ENCODE measurements around the gene RPRD1B. TPM values are rescaled to one million over a fixed set of nuclear protein-coding genes. Genes with fewer than 3 reads are reported as not detected.

RPRD1B gene
- total and polyA plus RNA-seq, 2 experiments from 2014 or later: 7.3 to 24.3 TPM

DNA sequence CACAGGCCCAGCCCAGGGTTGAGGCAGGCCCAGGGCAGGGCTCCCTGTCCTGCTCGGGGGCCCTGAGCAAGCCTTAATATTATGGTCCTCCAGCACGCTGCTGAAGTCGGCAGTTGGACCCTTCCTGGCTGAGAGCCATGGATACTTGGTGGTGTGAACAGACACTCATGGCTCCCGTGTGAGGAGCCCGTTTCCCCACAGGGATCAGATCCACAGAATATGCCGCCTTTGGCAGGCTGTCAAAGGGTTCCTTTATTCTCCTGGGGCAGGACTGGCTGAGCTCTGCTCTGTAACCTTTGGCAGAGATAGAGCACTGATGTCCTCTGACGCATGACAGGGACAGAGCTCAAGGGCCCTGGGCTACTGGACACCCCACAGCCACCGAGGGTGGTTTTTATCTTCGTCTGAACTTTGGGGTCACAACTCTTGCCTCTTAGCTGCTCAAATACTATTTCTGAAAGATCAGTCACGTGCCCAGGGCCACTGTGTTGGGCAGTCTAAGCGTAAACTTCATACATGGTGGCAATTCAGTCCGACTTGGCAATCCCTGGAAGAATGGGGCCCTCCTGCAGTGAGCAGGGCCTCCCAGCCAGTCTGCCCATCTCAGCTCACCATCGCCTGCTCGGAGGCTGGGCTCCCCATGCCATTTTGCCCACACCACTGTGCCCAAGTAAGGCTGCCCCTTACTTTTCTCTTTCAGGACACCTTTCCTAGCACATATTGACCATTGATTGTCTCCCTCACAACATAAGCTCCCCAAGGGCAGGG lies 49.3 kb upstream of the RPRD1B start:
- H3K9me2 ChIP-seq (ENCODE audit: insufficient read depth): no peaks in the 10 kb centered on the region
- H3K4me3 ChIP-seq: no peak overlapping the region
- peaks cover 9% of the 10 kb centered on the region; the same call in 1 of the 2 replicates for H3K36me3 ChIP-seq (ENCODE audit: insufficient read depth)
- no peaks in the 10 kb centered on the region for H4K20me1 ChIP-seq (replicated peaks; ENCODE audit: insufficient read depth)
- no peaks in the 10 kb centered on the region for H3K79me2 ChIP-seq (replicated peaks; ENCODE audit: insufficient read depth)
- H2AFZ ChIP-seq: no peak overlapping the region
- TF ChIP-seq POLR2AphosphoS5 (IDR thresholded peaks at IDR 0.05; ENCODE audit: low read depth): no peak
- TF ChIP-seq, protein P1, sequence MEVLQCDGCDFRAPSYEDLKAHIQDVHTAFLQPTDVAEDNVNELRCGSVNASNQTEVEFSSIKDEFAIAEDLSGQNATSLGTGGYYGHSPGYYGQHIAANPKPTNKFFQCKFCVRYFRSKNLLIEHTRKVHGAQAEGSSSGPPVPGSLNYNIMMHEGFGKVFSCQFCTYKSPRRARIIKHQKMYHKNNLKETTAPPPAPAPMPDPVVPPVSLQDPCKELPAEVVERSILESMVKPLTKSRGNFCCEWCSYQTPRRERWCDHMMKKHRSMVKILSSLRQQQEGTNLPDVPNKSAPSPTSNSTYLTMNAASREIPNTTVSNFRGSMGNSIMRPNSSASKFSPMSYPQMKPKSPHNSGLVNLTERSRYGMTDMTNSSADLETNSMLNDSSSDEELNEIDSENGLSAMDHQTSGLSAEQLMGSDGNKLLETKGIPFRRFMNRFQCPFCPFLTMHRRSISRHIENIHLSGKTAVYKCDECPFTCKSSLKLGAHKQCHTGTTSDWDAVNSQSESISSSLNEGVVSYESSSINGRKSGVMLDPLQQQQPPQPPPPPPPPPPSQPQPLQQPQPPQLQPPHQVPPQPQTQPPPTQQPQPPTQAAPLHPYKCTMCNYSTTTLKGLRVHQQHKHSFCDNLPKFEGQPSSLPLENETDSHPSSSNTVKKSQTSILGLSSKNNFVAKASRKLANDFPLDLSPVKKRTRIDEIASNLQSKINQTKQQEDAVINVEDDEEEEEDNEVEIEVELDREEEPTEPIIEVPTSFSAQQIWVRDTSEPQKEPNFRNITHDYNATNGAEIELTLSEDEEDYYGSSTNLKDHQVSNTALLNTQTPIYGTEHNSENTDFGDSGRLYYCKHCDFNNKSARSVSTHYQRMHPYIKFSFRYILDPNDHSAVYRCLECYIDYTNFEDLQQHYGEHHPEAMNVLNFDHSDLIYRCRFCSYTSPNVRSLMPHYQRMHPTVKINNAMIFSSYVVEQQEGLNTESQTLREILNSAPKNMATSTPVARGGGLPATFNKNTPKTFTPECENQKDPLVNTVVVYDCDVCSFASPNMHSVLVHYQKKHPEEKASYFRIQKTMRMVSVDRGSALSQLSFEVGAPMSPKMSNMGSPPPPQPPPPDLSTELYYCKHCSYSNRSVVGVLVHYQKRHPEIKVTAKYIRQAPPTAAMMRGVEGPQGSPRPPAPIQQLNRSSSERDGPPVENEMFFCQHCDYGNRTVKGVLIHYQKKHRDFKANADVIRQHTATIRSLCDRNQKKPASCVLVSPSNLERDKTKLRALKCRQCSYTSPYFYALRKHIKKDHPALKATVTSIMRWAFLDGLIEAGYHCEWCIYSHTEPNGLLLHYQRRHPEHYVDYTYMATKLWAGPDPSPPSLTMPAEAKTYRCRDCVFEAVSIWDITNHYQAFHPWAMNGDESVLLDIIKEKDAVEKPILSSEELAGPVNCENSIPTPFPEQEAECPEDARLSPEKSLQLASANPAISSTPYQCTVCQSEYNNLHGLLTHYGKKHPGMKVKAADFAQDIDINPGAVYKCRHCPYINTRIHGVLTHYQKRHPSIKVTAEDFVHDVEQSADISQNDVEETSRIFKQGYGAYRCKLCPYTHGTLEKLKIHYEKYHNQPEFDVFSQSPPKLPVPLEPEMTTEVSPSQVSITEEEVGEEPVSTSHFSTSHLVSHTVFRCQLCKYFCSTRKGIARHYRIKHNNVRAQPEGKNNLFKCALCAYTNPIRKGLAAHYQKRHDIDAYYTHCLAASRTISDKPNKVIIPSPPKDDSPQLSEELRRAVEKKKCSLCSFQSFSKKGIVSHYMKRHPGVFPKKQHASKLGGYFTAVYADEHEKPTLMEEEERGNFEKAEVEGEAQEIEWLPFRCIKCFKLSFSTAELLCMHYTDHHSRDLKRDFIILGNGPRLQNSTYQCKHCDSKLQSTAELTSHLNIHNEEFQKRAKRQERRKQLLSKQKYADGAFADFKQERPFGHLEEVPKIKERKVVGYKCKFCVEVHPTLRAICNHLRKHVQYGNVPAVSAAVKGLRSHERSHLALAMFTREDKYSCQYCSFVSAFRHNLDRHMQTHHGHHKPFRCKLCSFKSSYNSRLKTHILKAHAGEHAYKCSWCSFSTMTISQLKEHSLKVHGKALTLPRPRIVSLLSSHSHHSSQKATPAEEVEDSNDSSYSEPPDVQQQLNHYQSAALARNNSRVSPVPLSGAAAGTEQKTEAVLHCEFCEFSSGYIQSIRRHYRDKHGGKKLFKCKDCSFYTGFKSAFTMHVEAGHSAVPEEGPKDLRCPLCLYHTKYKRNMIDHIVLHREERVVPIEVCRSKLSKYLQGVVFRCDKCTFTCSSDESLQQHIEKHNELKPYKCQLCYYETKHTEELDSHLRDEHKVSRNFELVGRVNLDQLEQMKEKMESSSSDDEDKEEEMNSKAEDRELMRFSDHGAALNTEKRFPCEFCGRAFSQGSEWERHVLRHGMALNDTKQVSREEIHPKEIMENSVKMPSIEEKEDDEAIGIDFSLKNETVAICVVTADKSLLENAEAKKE (CRISPR knock-in tag; IDR thresholded peaks at IDR 0.05): no peak
- no peak for TF ChIP-seq NANOG (IDR thresholded peaks at IDR 0.05; ENCODE audit: borderline replicate concordance)
- no peak for TF ChIP-seq ZNF331 (CRISPR knock-in tag; IDR thresholded peaks at IDR 0.05; ENCODE audit: low read depth)
- TF ChIP-seq, protein P2, sequence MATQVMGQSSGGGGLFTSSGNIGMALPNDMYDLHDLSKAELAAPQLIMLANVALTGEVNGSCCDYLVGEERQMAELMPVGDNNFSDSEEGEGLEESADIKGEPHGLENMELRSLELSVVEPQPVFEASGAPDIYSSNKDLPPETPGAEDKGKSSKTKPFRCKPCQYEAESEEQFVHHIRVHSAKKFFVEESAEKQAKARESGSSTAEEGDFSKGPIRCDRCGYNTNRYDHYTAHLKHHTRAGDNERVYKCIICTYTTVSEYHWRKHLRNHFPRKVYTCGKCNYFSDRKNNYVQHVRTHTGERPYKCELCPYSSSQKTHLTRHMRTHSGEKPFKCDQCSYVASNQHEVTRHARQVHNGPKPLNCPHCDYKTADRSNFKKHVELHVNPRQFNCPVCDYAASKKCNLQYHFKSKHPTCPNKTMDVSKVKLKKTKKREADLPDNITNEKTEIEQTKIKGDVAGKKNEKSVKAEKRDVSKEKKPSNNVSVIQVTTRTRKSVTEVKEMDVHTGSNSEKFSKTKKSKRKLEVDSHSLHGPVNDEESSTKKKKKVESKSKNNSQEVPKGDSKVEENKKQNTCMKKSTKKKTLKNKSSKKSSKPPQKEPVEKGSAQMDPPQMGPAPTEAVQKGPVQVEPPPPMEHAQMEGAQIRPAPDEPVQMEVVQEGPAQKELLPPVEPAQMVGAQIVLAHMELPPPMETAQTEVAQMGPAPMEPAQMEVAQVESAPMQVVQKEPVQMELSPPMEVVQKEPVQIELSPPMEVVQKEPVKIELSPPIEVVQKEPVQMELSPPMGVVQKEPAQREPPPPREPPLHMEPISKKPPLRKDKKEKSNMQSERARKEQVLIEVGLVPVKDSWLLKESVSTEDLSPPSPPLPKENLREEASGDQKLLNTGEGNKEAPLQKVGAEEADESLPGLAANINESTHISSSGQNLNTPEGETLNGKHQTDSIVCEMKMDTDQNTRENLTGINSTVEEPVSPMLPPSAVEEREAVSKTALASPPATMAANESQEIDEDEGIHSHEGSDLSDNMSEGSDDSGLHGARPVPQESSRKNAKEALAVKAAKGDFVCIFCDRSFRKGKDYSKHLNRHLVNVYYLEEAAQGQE (IDR thresholded peaks at IDR 0.05; ENCODE audit: unreplicated experiment): no peak
- Mint-ChIP-seq H3K4me3 (no peak overlapping the region), H3K36me3 (ENCODE audit: low read depth) (peaks cover 13% of the 10 kb centered on the region), H3K9me3 (no peaks in the 10 kb centered on the region; the same call in 2 of the 3 replicates), H3K27me3 (ENCODE audit: insufficient read depth, low read depth, poor library complexity) (peaks cover 5% of the 10 kb centered on the region), H3K4me1 (peaks cover 7% of the 10 kb centered on the region; the same call in 2 of the 3 replicates), H3K27ac (no peak overlapping the region)
- DNase-seq (ENCODE audit: low spot score): no peak
- H3K4me2 ChIP-seq: no peak overlapping the region
- no peak overlapping the region for H3K27ac ChIP-seq (ENCODE audit: low read depth)
- ATAC-seq: no peak
- peaks cover 5% of the 10 kb centered on the region; the same call in 1 of the 2 replicates for H3K4me1 ChIP-seq (ENCODE audit: insufficient read depth)
- H3F3A ChIP-seq (replicated peaks; ENCODE audit: low read depth): no peaks in the 10 kb centered on the region
- H3K27me3 ChIP-seq (ENCODE audit: insufficient read depth): no peaks in the 10 kb centered on the region
